H1 (cell line): ENCODE results near the gene HABP4.

Experiments
- CBX5 ChIP-seq: fragments of 300-800, 300-1000 bp; sonication (generic); IDR thresholded peaks from 2 replicates; pipeline ENCODE4 v1.7.1; 2016; ENCODE audit warnings: antibody characterized with exemption, low read length, low read depth
- CHD7 ChIP-seq: fragments of 300-600 bp; sonication (generic); IDR thresholded peaks from 2 replicates; pipeline ENCODE4 v1.7.1; 2012; ENCODE audit warnings: low read length, moderate library complexity, mild to moderate bottlenecking, inconsistent platforms; ENCODE audit not compliant: insufficient replicate concordance
- CTCF ChIP-seq, 3 experiments: IDR thresholded peaks; 1 replicate in 2 of 3; 2 replicates in 1 of 3; pipeline versions ENCODE4 v1.5.1 to v1.6.1; 2011; ENCODE audit warnings: low read length in 3 of 3, mild to moderate bottlenecking in 3 of 3, inconsistent platforms in 2 of 3, low read depth in 1 of 3, moderate library complexity in 1 of 3; ENCODE audit not compliant: insufficient read depth in 1 of 3; ENCODE audit errors: control extremely low read depth in 1 of 3
- POLR2A ChIP-seq, 2 experiments: IDR thresholded peaks; 1 replicate in 1 of 2; 2 replicates in 1 of 2; pipeline ENCODE4 v1.6.1; 2011; ENCODE audit warnings: low read depth in 2 of 2, low read length in 2 of 2, mild to moderate bottlenecking in 2 of 2; ENCODE audit errors: control extremely low read depth in 1 of 2

DNA sequence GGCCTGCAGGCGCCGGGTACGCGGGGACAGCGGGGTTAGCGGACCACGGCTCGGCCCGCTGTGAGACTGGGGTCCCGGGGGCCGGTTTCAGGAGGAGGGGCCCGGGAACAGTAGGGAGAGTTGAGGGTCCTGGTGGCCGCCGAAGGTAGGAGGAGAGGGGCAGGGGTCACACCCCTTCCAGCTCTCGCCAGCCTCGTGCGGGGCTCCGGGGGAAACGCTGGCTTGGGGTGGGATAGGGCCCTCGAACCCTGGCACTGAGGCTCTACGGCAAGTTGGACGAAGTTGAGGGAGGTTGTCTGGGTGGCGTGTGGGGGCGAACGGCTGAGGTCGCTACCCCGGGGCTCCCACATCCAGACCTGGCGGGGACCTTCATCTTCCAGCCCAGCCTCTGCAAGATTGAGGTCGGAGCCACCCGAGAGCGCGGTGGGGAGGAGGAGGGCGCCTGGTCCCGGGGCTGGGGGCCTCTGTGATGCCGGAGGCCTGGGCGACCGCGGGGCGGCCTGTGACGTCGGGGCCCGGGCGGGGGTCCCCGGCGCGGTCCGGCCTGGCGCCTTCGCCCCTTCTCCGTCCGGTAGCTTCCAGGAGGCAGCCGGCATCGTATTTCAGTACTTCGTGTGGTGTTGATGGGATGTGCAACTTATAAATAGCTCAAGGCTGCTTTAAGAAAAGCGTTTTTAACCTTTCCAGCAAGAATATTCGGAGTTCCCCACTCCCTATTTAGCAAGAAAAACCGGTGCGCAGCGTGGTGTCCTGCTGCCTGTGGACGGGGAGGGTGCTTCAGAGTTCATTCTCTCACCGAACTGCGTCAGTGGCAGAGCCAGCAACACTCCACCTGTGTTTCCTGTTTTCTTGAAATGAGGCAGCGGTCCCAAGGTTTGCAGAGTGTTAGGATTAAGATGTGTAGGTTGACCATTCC is 902 bp downstream of the HABP4 start:
- TF ChIP-seq CTCF (IDR thresholded peaks at IDR 0.05; ENCODE audit: control extremely low read depth in 1 of 3, insufficient read depth in 1 of 3, low read depth in 1 of 3, low read length in 3 of 3) (no peak), CHD7 (no peak), POLR2A (IDR thresholded peaks at IDR 0.05; ENCODE audit: control extremely low read depth in 1 of 2, low read depth in 2 of 2, low read length in 2 of 2) (no peak), CBX5 (no peak)
